Measurements from ENCODE around the gene TRDN.
"Not testable (repeated sequence)": the region's sequence is repeated elsewhere in the genome, so short reads cannot be mapped to it uniquely, and the experiment has no call there.

Gene TRDN

DNA sequence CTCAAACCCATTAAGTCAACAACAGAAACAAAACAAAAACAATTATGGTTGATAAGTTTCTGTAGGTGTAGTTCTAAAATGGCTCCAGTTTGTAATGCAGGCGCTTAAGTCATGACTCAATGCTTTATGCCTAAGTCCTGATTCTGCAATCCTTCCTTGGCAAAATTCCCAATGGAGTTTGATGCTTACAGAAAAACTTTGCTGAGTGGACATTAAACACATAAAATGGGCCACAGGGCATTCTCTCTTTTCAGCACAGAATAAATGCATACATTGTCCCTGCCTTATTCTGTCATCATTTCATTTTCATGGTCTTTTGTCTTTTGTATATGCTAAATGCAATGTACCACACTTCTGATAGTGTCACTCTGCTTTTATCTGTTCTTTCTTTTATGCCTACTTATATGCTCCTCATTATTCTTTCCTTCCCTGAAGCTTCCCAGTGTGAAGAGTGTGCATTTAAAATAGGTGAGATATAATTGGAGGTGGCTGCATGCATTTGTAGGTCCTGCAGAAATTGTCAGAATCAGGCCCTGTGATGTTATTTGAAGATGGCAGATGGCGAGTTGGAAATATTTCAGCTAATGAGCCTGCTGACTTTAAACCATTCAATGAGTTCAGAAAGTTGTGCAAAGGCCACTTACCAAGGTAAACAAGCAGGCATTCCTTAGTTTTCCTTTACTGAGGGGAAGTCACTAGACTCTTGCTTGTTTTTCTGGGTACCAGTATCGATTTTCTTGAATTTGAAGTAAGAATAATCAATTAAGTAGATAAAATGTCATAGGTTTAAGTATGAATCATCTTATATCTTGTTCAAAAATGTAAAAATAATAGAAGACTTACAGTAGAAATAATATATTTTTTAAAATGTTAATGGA lies 313.1 kb downstream of the TRDN start:
- DNase-seq (ENCODE audit: low read depth) = peak; percentile 18
- no peak overlapping the region for H3K4me3 ChIP-seq (replicated peaks; ENCODE audit: low read depth, low read length)
- no peak for TF ChIP-seq CTCF (IDR thresholded peaks at IDR 0.05; ENCODE audit: low read length, missing control alignments)

DNA sequence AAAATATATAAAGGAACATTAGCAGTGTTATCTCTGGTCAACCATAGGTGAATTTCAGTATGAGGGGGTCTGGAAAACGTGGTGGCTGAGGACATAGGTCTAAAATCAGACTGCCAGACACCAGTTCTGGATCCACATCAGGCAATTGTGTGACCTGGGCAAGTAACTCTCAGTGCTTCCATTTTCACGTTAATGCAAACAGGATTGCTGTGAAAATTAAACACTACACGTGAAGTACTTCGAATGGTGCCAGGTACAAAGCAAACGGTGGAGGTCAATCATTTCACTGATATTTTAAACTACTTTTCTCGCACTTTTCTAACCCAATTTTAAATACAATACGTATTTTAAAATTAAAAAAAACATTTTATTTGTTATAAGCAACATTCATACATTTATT lies 315.7 kb downstream of the TRDN start:
- DNase-seq (ENCODE audit: low read depth) = no peak
- TF ChIP-seq CTCF (IDR thresholded peaks at IDR 0.05; ENCODE audit: low read length, missing control alignments) = no peak
- H3K4me3 ChIP-seq (replicated peaks; ENCODE audit: low read depth, low read length) = no peak overlapping the region

DNA sequence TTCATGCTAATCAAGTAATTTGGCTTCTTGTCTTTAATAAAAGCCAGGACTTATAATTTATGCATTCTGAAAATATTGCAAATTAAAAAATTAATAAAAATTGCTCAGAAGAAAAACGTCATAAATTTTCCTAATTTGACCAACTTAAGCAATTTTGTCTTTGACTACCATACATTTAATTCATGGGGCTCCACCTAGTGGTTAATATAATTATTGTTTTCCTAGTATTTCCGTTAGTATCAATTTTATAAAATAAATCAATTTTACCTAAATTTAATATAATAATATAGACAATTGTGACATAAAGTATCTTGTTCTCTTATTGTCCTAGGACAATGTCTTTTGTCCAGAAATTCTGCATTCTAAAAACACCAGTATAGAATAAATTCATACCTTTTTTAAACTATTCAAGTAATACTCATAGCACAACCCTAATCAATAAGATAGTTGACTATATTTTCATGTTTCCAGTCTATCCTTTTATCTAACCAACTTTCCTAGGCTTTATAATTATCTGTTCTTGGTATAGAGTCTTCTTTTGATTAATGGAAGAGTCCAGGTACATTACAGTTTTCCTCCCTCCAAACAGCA lies 319.9 kb downstream of the TRDN start:
- no peak overlapping the region for H3K4me3 ChIP-seq (replicated peaks; ENCODE audit: low read depth, low read length)
- TF ChIP-seq CTCF (IDR thresholded peaks at IDR 0.05; ENCODE audit: low read length, missing control alignments) = peak; percentile 37
- DNase-seq (ENCODE audit: low read depth) = peak; percentile 40

DNA sequence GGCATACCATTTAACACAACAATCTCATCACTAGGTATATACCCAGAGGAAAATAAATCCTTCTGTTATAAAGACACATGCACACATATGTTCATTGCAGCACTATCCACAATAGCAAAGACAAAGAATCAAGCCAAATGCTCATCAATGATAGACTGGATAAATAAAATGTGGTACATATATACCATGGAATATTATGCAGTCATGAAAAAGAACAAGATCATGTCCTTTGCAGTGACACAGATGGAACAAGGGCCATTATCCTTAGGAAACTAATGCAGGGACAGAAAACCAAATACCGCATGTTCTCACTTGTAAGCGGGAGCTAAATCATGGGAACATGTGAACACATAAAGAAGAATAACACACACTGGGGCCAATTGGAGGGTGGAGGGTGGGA lies 322.3 kb downstream of the TRDN start:
- H3K4me3 ChIP-seq (replicated peaks; ENCODE audit: low read depth, low read length); DNase-seq (ENCODE audit: low read depth): not testable (repeated sequence)

DNA sequence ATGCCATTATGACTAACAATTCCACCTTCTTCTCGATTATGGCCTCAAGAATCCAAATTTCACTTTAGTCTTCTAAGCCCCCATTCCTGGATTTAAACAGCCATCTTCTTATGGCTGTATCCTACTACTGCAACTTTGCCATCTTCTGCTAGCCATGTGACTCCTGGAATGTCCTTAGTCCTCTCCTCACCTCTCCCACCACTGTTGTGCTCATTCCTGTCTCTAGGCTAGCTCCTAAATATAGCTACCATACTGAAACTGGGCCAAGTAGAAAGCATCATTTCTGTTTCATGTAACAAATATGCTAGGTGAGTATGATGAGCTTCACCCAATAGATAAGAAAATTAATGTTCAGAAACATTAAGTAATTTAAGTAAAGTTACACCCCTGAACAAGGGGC lies 327.6 kb downstream of the TRDN start:
- H3K4me3 ChIP-seq (replicated peaks; ENCODE audit: low read depth, low read length) = no peak overlapping the region
- no peak for TF ChIP-seq CTCF (IDR thresholded peaks at IDR 0.05; ENCODE audit: low read length, missing control alignments)
- no peak for DNase-seq (ENCODE audit: low read depth)

DNA sequence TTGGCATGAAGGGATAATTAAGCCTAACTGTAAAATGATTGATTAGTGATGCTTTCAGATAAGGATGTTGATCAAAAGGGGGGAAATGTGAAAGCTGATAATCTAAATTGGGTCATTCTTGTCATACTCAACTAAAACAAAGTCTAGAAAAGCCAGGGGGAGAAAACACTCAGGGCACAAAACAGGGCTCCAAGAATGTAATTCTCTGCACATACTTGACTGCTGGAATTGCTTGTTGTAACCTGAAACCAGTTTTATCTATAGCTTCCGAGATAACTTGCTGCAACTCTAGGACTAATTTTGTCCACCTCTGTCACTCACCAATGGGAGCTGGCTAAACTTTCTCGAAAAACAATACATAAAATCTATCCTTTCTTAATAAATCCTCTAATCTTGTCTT lies 330.4 kb downstream of the TRDN start:
- no peak overlapping the region for H3K4me3 ChIP-seq (replicated peaks; ENCODE audit: low read depth, low read length)
- no peak for DNase-seq (ENCODE audit: low read depth)
- TF ChIP-seq CTCF (IDR thresholded peaks at IDR 0.05; ENCODE audit: low read length, missing control alignments) = no peak

GRCh38 chr6:123295672-123296071 lies 341.1 kb downstream of the TRDN start:
- TF ChIP-seq CTCF (IDR thresholded peaks at IDR 0.05; ENCODE audit: low read length, missing control alignments) = no peak
- no peak for DNase-seq (ENCODE audit: low read depth)
- no peak overlapping the region for H3K4me3 ChIP-seq (replicated peaks; ENCODE audit: low read depth, low read length)

Data from fibroblast of pulmonary artery (primary cell).